ENCODE data around the gene ACTN1.

Gene ACTN1

GRCh38 chr14:68979021-68979721 lies at the start of gene ACTN1:
Gene ACTN1 (minus strand): TSS chr14:68979302. CDS start chr14:68979056, 246 bp downstream.
- H3K27ac ChIP-seq (ENCODE audit: extremely low read depth, low read depth, low read length): peak within 1 kb of the TSS; percentile 95
- CTCF ChIA-PET: no interaction called here
- H3K9me3 ChIP-seq (ENCODE audit: control insufficient read depth, insufficient read depth, low read depth, low read length): no peaks in the 10 kb centered on the region
- peak within 1 kb of the TSS; percentile 96 for H3K4me3 ChIP-seq (ENCODE audit: low read depth, low read length)
- POLR2A ChIA-PET: interaction anchor here (0.7 to 1.9 kb wide), 8 partner anchors 17 to 70 kb away, joined by 3 to 16 read pairs (median 4); no protein-coding TSS in a partner anchor
- peaks cover 10% of the 10 kb centered on the region for H3K4me1 ChIP-seq (ENCODE audit: control insufficient read depth, insufficient read depth, low read length)
- H3K36me3 ChIP-seq (ENCODE audit: control insufficient read depth in 2 of 2, insufficient read depth in 1 of 2, low read length in 2 of 2): peaks cover 3 to 14% of the 10 kb centered on the region in 2 experiments; a peak in 2 of 3 replicates
- peak; percentile 99 for TF ChIP-seq PATZ1 (tag by site-specific recombination; IDR thresholded peaks at IDR 0.05)
- TF ChIP-seq ZNF423 (tag by site-specific recombination; IDR thresholded peaks at IDR 0.05): peak; percentile 77
- peak; percentile 97 for TF ChIP-seq KLF8 (tag by site-specific recombination; IDR thresholded peaks at IDR 0.05)
- peak; percentile 87 for TF ChIP-seq KLF1 (tag by site-specific recombination; IDR thresholded peaks at IDR 0.05)
- no peak for TF ChIP-seq ZNF677 (tag by site-specific recombination; IDR thresholded peaks at IDR 0.05)
- peak; percentile 14; the same call in 1 of the 2 replicates for TF ChIP-seq ZNF692 (tag by site-specific recombination; IDR thresholded peaks at IDR 0.05)
- no peak for TF ChIP-seq ZNF140 (tag by site-specific recombination; IDR thresholded peaks at IDR 0.05)
- TF ChIP-seq ZNF416 (tag by site-specific recombination; IDR thresholded peaks at IDR 0.05): no peak
- no peak for TF ChIP-seq ZNF157 (tag by site-specific recombination; IDR thresholded peaks at IDR 0.05)
- no peak for TF ChIP-seq ZNF510 (tag by site-specific recombination; IDR thresholded peaks at IDR 0.05; ENCODE audit: insufficient replicate concordance)
- peak; percentile 33; the same call in 1 of the 2 replicates for TF ChIP-seq ZNF24 (tag by site-specific recombination; IDR thresholded peaks at IDR 0.05)
- no peak for TF ChIP-seq ZNF837 (tag by site-specific recombination; IDR thresholded peaks at IDR 0.05)
- no peak for TF ChIP-seq ZNF623 (tag by site-specific recombination; IDR thresholded peaks at IDR 0.05)
- TF ChIP-seq KLF10 (tag by site-specific recombination; IDR thresholded peaks at IDR 0.05): peak; percentile 97
- TF ChIP-seq HIC1 (tag by site-specific recombination; IDR thresholded peaks at IDR 0.05): peak; percentile 91
- 0 out of 2 replicates have a peak, but pooled peaks have one; percentile 26 for TF ChIP-seq ZBTB10 (tag by site-specific recombination; IDR thresholded peaks at IDR 0.05)
- no peak for TF ChIP-seq SCRT2 (tag by site-specific recombination; IDR thresholded peaks at IDR 0.05)
- TF ChIP-seq ZXDB (tag by site-specific recombination; IDR thresholded peaks at IDR 0.05): peak; percentile 64
- no peak for TF ChIP-seq ZNF600 (tag by site-specific recombination; IDR thresholded peaks at IDR 0.05)
- no peak for TF ChIP-seq ZNF639 (tag by site-specific recombination; IDR thresholded peaks at IDR 0.05)
- TF ChIP-seq KLF16 (tag by site-specific recombination; IDR thresholded peaks at IDR 0.05): peak; percentile 92
- peak; percentile 93 for TF ChIP-seq ZBTB8A (tag by site-specific recombination; IDR thresholded peaks at IDR 0.05)
- TF ChIP-seq ZNF561 (tag by site-specific recombination; IDR thresholded peaks at IDR 0.05; ENCODE audit: borderline replicate concordance): peak; percentile 37; the same call in 1 of the 2 replicates
- TF ChIP-seq ZNF112 (tag by site-specific recombination; IDR thresholded peaks at IDR 0.05): no peak
- TF ChIP-seq ZBTB7A (tag by site-specific recombination; IDR thresholded peaks at IDR 0.05; ENCODE audit: low read depth): 0 out of 2 replicates have a peak, but pooled peaks have one; percentile 21
- TF ChIP-seq MYNN (tag by site-specific recombination; IDR thresholded peaks at IDR 0.05; ENCODE audit: borderline replicate concordance): no peak
- no peak for TF ChIP-seq YY2 (tag by site-specific recombination; IDR thresholded peaks at IDR 0.05)
- TF ChIP-seq ZNF169 (tag by site-specific recombination; IDR thresholded peaks at IDR 0.05): no peak
- TF ChIP-seq SP2 (tag by site-specific recombination; IDR thresholded peaks at IDR 0.05): peak; percentile 91
- TF ChIP-seq ZNF324 (tag by site-specific recombination; IDR thresholded peaks at IDR 0.05): no peak
